Hepatocyte (in vitro differentiated cells): Measurements from ENCODE around the gene TSPAN3. TPM values are rescaled to one million over a fixed set of nuclear protein-coding genes. Genes with fewer than 3 reads are reported as not detected.

ENCODE experiments used
- DNase-seq: peaks from one replicate; pipeline ENCODE4 v3.0.0-alpha.2; 2016; ENCODE audit warnings: low spot score
- H2AFZ ChIP-seq: fragments of 200-600 bp; sonication (generic); 2 replicates; pipeline ENCODE4 v1.6.0; 2016; ENCODE audit warnings: antibody characterized with exemption, mild to moderate bottlenecking
- H3K27ac ChIP-seq: fragments of 200-600 bp; sonication (generic); 2 replicates; pipeline ENCODE4 v1.5.1; 2016; ENCODE audit warnings: mild to moderate bottlenecking
- H3K27me3 ChIP-seq: fragments of 200-600 bp; sonication (generic); 2 replicates; pipeline ENCODE4 v1.6.1; 2016
- H3K36me3 ChIP-seq: fragments of 200-600 bp; sonication (generic); replicated peaks from 2 replicates; pipeline ENCODE4 v1.5.1; 2016; ENCODE audit warnings: low read depth; ENCODE audit not compliant: insufficient read depth
- H3K4me1 ChIP-seq: fragments of 200-600 bp; sonication (generic); 2 replicates; pipeline ENCODE4 v1.5.1; 2016; ENCODE audit warnings: mild to moderate bottlenecking, moderate library complexity; ENCODE audit not compliant: insufficient read depth
- H3K4me2 ChIP-seq: fragments of 200-600 bp; sonication (generic); 2 replicates; pipeline ENCODE4 v1.6.0; 2016
- H3K4me3 ChIP-seq: fragments of 200-600 bp; sonication (generic); 2 replicates; pipeline ENCODE4 v1.5.1; 2016; ENCODE audit warnings: mild to moderate bottlenecking
- H3K79me2 ChIP-seq: fragments of 200-600 bp; sonication (generic); 2 replicates; pipeline ENCODE4 v1.6.0; 2017; ENCODE audit warnings: mild to moderate bottlenecking
- H3K9me2 ChIP-seq: fragments of 200-600 bp; sonication (generic); replicated peaks from 2 replicates; pipeline ENCODE4 v1.6.0; 2017; ENCODE audit warnings: mild to moderate bottlenecking; ENCODE audit not compliant: insufficient read depth
- H3K9me3 ChIP-seq: fragments of 200-600 bp; sonication (generic); 2 replicates; pipeline ENCODE4 v1.5.1; 2016; ENCODE audit warnings: low read depth, mild to moderate bottlenecking
- H4K20me1 ChIP-seq: fragments of 200-600 bp; sonication (generic); 2 replicates; pipeline ENCODE4 v1.6.0; 2016; ENCODE audit warnings: mild to moderate bottlenecking; ENCODE audit not compliant: insufficient read depth, poor library complexity, severe bottlenecking
- CTCF ChIP-seq: fragments of 200-600 bp; sonication (generic); IDR thresholded peaks from 2 replicates; pipeline ENCODE4 v1.5.1; 2016; ENCODE audit warnings: antibody characterized with exemption, mild to moderate bottlenecking; ENCODE audit not compliant: poor library complexity
- EZH2 ChIP-seq: fragments of 200-600 bp; sonication (generic); IDR thresholded peaks from 2 replicates; pipeline ENCODE4 v1.6.1; 2016; ENCODE audit warnings: antibody characterized with exemption, mild to moderate bottlenecking, borderline replicate concordance
- EZH2phosphoT487 ChIP-seq: fragments of 200-600 bp; sonication (generic); IDR thresholded peaks from one replicate; pipeline ENCODE4 v1.6.1; 2018; ENCODE audit warnings: antibody characterized with exemption, mild to moderate bottlenecking, low read depth, moderate library complexity; ENCODE audit not compliant: unreplicated experiment, severe bottlenecking
- WGBS: methylation state at CpG from one replicate; pipeline ENCODE4 v1.1.6; 2016; ENCODE audit warnings: low lambda C conversion rate; ENCODE audit errors: missing lambda C conversion rate; 5-methylcytosine and 5-hydroxymethylcytosine counted together
- polyA plus RNA-seq: library from polyadenylated mRNA; unstranded; fragments of >200 nt; fragmentation: Nextera tagmentation; extraction: Ambion mirVana; gene quantifications from 2 replicates; pipeline ENCODE4 v1.2.1, GENCODE V29; 2016
- total RNA-seq: library from RNA; depleted of rRNA; stranded (reverse); fragments of >200 nt; gene quantifications from 2 replicates; pipeline ENCODE4 v1.2.3, GENCODE V29; 2014

Gene TSPAN3
- total and polyA plus RNA-seq, 2 experiments from 2014 or later, result 514 to 540 TPM

- no peaks in the 10 kb centered on the region for H3K27me3 ChIP-seq
- no peak for DNase-seq
- H4K20me1 ChIP-seq, result no peaks in the 10 kb centered on the region
- no peaks in the 10 kb centered on the region for H3K9me2 ChIP-seq
- no peak overlapping the region for H3K4me3 ChIP-seq
- no peak overlapping the region for H3K27ac ChIP-seq
- H3K4me2 ChIP-seq, result no peak overlapping the region
- no peaks in the 10 kb centered on the region for H3K36me3 ChIP-seq
- TF ChIP-seq EZH2 (no peak), CTCF (no peak), EZH2phosphoT487 (no peak)
- no peak overlapping the region for H2AFZ ChIP-seq
- H3K4me1 ChIP-seq, result no peaks in the 10 kb centered on the region
- H3K79me2 ChIP-seq, result no peaks in the 10 kb centered on the region
- WGBS, result 90% methylated on average over 14 of the region's 14 CpGs
- no peaks in the 10 kb centered on the region for H3K9me3 ChIP-seq
Observed at GRCh38 chr15:76996526-76997401, 74.1 kb downstream of the TSPAN3 start.

- H3K36me3 ChIP-seq, result no peaks in the 10 kb centered on the region
- no peaks in the 10 kb centered on the region for H3K27me3 ChIP-seq
- no peaks in the 10 kb centered on the region for H4K20me1 ChIP-seq
- no peak overlapping the region for H3K4me2 ChIP-seq
- H2AFZ ChIP-seq, result no peak overlapping the region
- no peaks in the 10 kb centered on the region for H3K4me1 ChIP-seq
- no peak overlapping the region for H3K4me3 ChIP-seq
- no peaks in the 10 kb centered on the region for H3K79me2 ChIP-seq
- H3K9me3 ChIP-seq, result no peaks in the 10 kb centered on the region
- H3K27ac ChIP-seq, result no peak overlapping the region
- DNase-seq, result no peak
- no peaks in the 10 kb centered on the region for H3K9me2 ChIP-seq
- 84% methylated on average over 9 of the region's 9 CpGs for WGBS
- no peak for TF ChIP-seq CTCF
- no peak for TF ChIP-seq EZH2
- no peak for TF ChIP-seq EZH2phosphoT487
Observed at GRCh38 chr15:76996076-76996525, 74.8 kb downstream of the TSPAN3 start.

- H3K4me2 ChIP-seq, result no peak within 1 kb of the TSS
- no peak within 1 kb of the TSS for H3K27ac ChIP-seq
- no peak within 1 kb of the TSS for H3K4me3 ChIP-seq
- H3K9me3 ChIP-seq, result no peaks in the 10 kb centered on the region
- H4K20me1 ChIP-seq, result no peaks in the 10 kb centered on the region
- H3K9me2 ChIP-seq, result no peaks in the 10 kb centered on the region
- H3K27me3 ChIP-seq, result no peaks in the 10 kb centered on the region
- DNase-seq, result no peak
- TF ChIP-seq EZH2, result no peak
- TF ChIP-seq CTCF, result no peak
- TF ChIP-seq EZH2phosphoT487, result no peak
- H2AFZ ChIP-seq, result no peak within 1 kb of the TSS
- WGBS, result 85% methylated on average over 27 of the region's 28 CpGs
- H3K79me2 ChIP-seq, result no peaks in the 10 kb centered on the region
- no peaks in the 10 kb centered on the region for H3K36me3 ChIP-seq
- no peaks in the 10 kb centered on the region for H3K4me1 ChIP-seq
Observed at GRCh38 chr15:76994971-76995945, 75.7 kb downstream of the TSPAN3 start, which contains the start of gene PSTPIP1. Gene PSTPIP1 (plus strand): TSS chr15:76995126. CDS start chr15:76995574, 448 bp downstream.
